GM23248 (cell line): ENCODE results near the gene MALL. TPM values are rescaled to one million over a fixed set of nuclear protein-coding genes. Genes with fewer than 3 reads are reported as not detected.
"Not testable (repeated sequence)": the region's sequence is repeated elsewhere in the genome, so short reads cannot be mapped to it uniquely, and the experiment has no call there.

Source experiments
- DNase-seq: peaks from one replicate; pipeline ENCODE4 v3.0.0-alpha.2; 2015
- H2AFZ ChIP-seq: fragments of 200-600 bp; sonication (generic); 2 replicates; pipeline ENCODE4 v1.6.1; 2016; ENCODE audit warnings: antibody characterized with exemption
- H3F3A ChIP-seq: fragments of 200-600 bp; sonication (generic); 2 replicates; pipeline ENCODE4 v1.6.1; 2016; ENCODE audit warnings: mild to moderate bottlenecking, antibody characterized with exemption, mixed run types; ENCODE audit not compliant: insufficient read depth
- H3K27ac ChIP-seq: fragments of 200-600 bp; sonication (generic); 2 replicates; pipeline ENCODE4 v1.5.1; 2016; ENCODE audit warnings: mild to moderate bottlenecking
- H3K27me3 ChIP-seq: fragments of 200-600 bp; sonication (generic); replicated peaks from 2 replicates; pipeline ENCODE4 v1.6.1; 2016; ENCODE audit warnings: mild to moderate bottlenecking; ENCODE audit not compliant: insufficient read depth
- H3K36me3 ChIP-seq: fragments of 200-600 bp; sonication (generic); 2 replicates; pipeline ENCODE4 v1.6.1; 2016; ENCODE audit warnings: low read depth, mild to moderate bottlenecking
- H3K4me1 ChIP-seq: fragments of 200-600 bp; sonication (generic); 2 replicates; pipeline ENCODE4 v1.6.1; 2016; ENCODE audit warnings: mild to moderate bottlenecking; ENCODE audit not compliant: insufficient read depth
- H3K4me2 ChIP-seq: fragments of 200-600 bp; sonication (generic); one replicate; pipeline ENCODE4 v1.6.1; 2016; ENCODE audit warnings: mild to moderate bottlenecking; ENCODE audit not compliant: unreplicated experiment
- H3K4me3 ChIP-seq: fragments of 200-600 bp; sonication (generic); 2 replicates; pipeline ENCODE4 v1.5.1; 2016; ENCODE audit warnings: mild to moderate bottlenecking
- H3K79me2 ChIP-seq: fragments of 200-600 bp; sonication (generic); 2 replicates; pipeline ENCODE4 v1.6.1; 2016; ENCODE audit warnings: mild to moderate bottlenecking; ENCODE audit not compliant: insufficient read depth
- H3K9ac ChIP-seq: fragments of 200-600 bp; sonication (generic); 2 replicates; pipeline ENCODE4 v1.6.1; 2016; ENCODE audit warnings: mild to moderate bottlenecking
- H3K9me2 ChIP-seq: fragments of 200-600 bp; sonication (generic); 2 replicates; pipeline ENCODE4 v1.6.1; 2016; ENCODE audit warnings: mixed run types, mild to moderate bottlenecking, moderate library complexity; ENCODE audit not compliant: insufficient read depth
- H3K9me3 ChIP-seq: fragments of 200-600 bp; sonication (generic); one replicate; pipeline ENCODE4 v1.6.1; 2017; ENCODE audit warnings: low read depth
- H4K20me1 ChIP-seq: fragments of 200-600 bp; sonication (generic); 2 replicates; pipeline ENCODE4 v1.6.0; 2016; ENCODE audit not compliant: insufficient read depth
- WGBS, 2 experiments: methylation state at CpG; one replicate each; pipeline ENCODE4 v1.1.6; 2015 to 2017; ENCODE audit warnings: low lambda C conversion rate in 2 of 2, low coverage in 1 of 2; ENCODE audit errors: missing lambda C conversion rate in 2 of 2; 5-methylcytosine and 5-hydroxymethylcytosine counted together
- in situ Hi-C: fragments of 300-500 bp; cut with MboI; formaldehyde crosslinking; loops from 2 replicates; pipeline ENCODE4 v1.15.0; 2020
- polyA plus RNA-seq: library from polyadenylated mRNA; unstranded; fragments of >200 nt; fragmentation: Nextera tagmentation; extraction: Ambion mirVana; gene quantifications from 2 replicates; pipeline ENCODE4 v1.2.1, GENCODE V29; 2016
- total RNA-seq: library from RNA; depleted of rRNA; stranded (reverse); fragments of >200 nt; shearing (Covaris generic); gene quantifications from 2 replicates; pipeline ENCODE4 v1.2.3, GENCODE V29; 2014

Gene MALL
- total and polyA plus RNA-seq, 2 experiments from 2014 or later, result 43.7 to 61.6 TPM

DNA sequence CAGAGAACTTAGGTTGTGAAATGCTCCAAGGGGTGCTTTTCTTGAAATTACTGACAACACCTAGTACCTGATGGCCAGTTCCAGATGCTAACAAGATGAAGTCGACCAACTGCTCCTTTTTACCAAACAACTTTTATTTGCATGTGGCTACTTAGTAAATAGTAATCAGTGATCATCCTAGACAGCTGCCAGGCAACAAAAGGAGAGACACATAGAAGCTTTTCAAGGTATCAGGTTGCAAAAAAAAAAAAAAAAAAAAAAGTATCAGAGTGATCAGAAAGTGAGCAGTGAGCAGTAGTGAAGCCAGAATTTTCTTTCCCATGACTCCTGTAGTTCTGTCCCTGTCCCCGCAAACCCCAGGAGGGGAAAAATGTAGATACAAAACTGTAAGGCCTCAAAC, 31.9 kb downstream of the MALL start:
- in situ Hi-C loops, result not testable (repeated sequence)

DNA sequence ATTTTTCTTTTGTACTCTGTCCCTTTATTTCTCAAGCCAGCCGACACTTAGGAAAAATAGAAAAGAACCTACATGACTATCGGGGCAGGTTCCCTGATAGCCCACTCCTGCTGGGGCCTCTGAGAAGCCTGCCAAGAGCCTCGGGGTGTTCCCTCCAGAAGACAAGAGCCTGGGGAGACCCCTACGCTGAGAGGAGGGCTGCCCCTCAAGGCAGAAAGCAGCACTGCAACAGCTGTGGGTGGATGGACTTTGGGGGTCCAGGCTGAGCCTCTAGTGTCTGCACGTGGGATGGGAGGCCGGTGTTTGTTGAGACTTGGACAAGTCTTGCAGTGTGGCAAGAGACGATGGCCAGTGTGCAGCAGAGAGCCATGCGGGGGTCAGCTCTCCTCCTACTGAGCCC, 32.5 kb downstream of the MALL start:
- H3K9me2 ChIP-seq, H3K36me3 ChIP-seq, H3K4me3 ChIP-seq, in situ Hi-C loops, H3K27ac ChIP-seq, H3K4me1 ChIP-seq, H3K9ac ChIP-seq, H3K79me2 ChIP-seq, H4K20me1 ChIP-seq, H3K9me3 ChIP-seq, DNase-seq, H3F3A ChIP-seq, H3K4me2 ChIP-seq, H2AFZ ChIP-seq, H3K27me3 ChIP-seq: not testable (repeated sequence)
- WGBS, 2 experiments, result no CpG with 5 or more reads among the region's 8 CpGs

More for the DNA sequence above, 31.9 kb downstream of the MALL start:
- not testable (repeated sequence) for H3K9me2 ChIP-seq, DNase-seq, H3F3A ChIP-seq, H3K4me3 ChIP-seq, H2AFZ ChIP-seq, H3K9me3 ChIP-seq, H3K79me2 ChIP-seq, H3K27me3 ChIP-seq, H3K9ac ChIP-seq, H3K4me1 ChIP-seq, H3K27ac ChIP-seq, H4K20me1 ChIP-seq, H3K4me2 ChIP-seq, H3K36me3 ChIP-seq
- no CpG with 5 or more reads among the region's 2 CpGs for WGBS, 2 experiments

DNA sequence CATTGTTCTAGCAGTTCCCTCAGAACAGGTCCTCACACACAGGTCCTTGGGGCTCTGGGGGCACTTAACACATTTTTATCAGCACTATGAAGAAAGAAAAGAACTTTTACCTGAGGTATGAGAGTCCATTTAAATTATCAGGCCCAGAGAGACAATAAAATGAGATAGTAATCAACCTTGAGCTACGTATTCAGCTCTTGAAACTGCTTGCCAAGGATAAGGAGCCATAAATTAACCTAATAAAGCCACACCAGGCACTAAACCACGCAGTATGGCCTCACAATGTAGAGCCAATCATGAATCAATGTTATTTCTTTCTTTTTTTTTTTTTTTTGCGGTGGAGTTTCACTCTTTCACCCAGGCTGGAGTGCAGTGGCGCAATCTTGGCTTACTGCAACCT, 37.5 kb downstream of the MALL start:
- in situ Hi-C loops, H3K9ac ChIP-seq: not testable (repeated sequence)
- 91 to 100% methylated on average over 1 of the region's 4 CpGs for WGBS, 2 experiments

DNA sequence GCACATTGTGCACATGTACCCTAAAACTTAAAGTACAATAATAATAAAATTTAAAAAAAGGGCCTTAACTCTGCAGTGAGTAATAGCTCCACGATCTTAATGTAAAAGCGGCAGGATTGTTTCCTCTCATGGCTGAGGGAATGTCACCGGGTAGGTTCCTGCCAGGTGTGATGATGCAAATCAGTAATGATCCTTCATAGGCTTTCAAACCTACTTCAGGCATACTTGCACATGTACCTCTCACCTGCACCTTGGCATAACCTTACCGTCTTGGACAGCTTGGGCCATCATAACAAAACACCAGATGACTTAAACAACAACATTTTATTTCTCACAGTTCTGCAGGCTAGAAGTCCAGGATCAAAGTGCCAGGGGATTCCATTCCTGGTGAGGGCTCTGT, 39.7 kb downstream of the MALL start:
- H3K9me3 ChIP-seq, H3K9ac ChIP-seq, H3K36me3 ChIP-seq, H3K4me2 ChIP-seq, H2AFZ ChIP-seq, H3K79me2 ChIP-seq, DNase-seq, H3K27ac ChIP-seq, H3K27me3 ChIP-seq, in situ Hi-C loops, H3K9me2 ChIP-seq, H4K20me1 ChIP-seq, H3F3A ChIP-seq, H3K4me1 ChIP-seq, H3K4me3 ChIP-seq: not testable (repeated sequence)
- 67 to 85% methylated on average over 2 of the region's 4 CpGs for WGBS, 2 experiments

More for the DNA sequence above, 37.5 kb downstream of the MALL start:
- DNase-seq, H3K27me3 ChIP-seq, H3K4me1 ChIP-seq, H3K27ac ChIP-seq, H2AFZ ChIP-seq, H3K4me2 ChIP-seq, H4K20me1 ChIP-seq, H3F3A ChIP-seq, H3K9me3 ChIP-seq, H3K9me2 ChIP-seq, H3K79me2 ChIP-seq, H3K4me3 ChIP-seq, H3K36me3 ChIP-seq: not testable (repeated sequence)

DNA sequence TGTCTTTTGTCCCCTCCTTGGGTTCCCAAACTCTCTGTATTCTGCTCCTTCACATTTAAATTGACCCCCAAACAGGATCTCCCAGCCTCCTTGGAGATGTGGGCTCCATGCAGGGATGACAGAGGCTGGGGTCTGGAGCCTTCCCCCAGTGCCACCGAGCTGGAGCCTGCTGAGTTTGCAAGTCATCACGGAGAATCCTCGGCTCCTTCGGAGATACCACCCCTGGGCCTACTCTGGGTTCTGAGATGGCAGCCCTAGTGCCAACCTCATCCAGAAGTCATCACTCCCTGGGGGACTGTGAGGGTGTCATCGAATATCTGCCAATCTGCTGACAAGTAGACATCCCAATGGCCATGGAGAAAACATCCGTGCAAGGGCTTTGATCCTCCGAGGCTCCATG, 45.8 kb downstream of the MALL start:
- H3K36me3 ChIP-seq, H3K9me3 ChIP-seq, H3K27ac ChIP-seq, H4K20me1 ChIP-seq, H3K9me2 ChIP-seq, H3K9ac ChIP-seq, in situ Hi-C loops, H3F3A ChIP-seq, H3K79me2 ChIP-seq, H3K27me3 ChIP-seq, H3K4me3 ChIP-seq, DNase-seq, H3K4me2 ChIP-seq, H3K4me1 ChIP-seq, H2AFZ ChIP-seq: not testable (repeated sequence)
- WGBS, 2 experiments, result 86 to 88% methylated on average over 4 of the region's 7 CpGs

DNA sequence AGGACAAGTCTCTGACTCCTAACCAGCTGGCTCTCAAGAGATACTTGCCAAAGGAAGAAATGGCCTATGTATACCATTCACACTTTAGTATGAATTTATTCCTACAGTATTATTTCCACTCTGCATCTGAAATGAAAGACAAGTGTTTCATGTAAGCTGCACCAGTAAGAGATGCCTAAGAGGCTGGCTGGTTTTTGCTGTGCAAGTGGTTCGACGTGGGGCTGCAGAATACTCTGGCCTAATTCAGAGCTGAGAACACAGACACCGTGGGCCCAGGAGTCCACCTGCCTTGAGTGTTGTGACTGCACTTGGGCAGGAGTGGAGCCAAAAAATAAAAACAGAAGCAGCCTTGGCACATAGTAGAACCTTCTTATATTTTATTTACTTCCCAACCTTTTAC, 47.5 kb downstream of the MALL start:
- H3K27me3 ChIP-seq, in situ Hi-C loops, H3K4me2 ChIP-seq, H3K27ac ChIP-seq, H3F3A ChIP-seq, DNase-seq, H3K4me1 ChIP-seq, H3K4me3 ChIP-seq, H3K9ac ChIP-seq, H3K9me2 ChIP-seq, H2AFZ ChIP-seq, H3K79me2 ChIP-seq, H3K36me3 ChIP-seq, H4K20me1 ChIP-seq, H3K9me3 ChIP-seq: not testable (repeated sequence)
- 71 to 75% methylated on average over 3 of the region's 3 CpGs for WGBS, 2 experiments

DNA sequence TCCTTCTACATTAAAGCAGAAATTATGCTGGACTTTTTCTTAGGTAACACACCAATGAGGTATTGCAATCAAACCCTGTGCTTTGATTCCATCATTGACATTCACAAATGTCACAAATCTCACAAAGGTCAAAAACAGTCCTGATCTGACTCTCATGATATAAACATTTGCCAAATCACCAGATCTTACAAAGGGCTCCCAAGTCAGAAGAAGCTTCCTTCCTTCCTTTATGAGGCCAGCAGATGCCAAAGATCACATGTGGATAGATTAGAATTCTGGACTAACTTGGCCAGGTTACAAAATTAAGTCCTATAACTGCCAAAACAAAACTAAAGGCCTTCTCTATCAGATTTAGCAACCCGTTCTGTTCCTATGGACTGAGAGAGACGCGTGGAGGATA, 53.3 kb downstream of the MALL start:
- H3F3A ChIP-seq, H3K27ac ChIP-seq, DNase-seq, H3K4me2 ChIP-seq, H3K79me2 ChIP-seq, H3K4me3 ChIP-seq, H3K9me2 ChIP-seq, in situ Hi-C loops, H2AFZ ChIP-seq, H3K9ac ChIP-seq, H3K36me3 ChIP-seq, H4K20me1 ChIP-seq, H3K4me1 ChIP-seq, H3K9me3 ChIP-seq, H3K27me3 ChIP-seq: not testable (repeated sequence)
- WGBS, 2 experiments, result no CpG with 5 or more reads among the region's 3 CpGs

DNA sequence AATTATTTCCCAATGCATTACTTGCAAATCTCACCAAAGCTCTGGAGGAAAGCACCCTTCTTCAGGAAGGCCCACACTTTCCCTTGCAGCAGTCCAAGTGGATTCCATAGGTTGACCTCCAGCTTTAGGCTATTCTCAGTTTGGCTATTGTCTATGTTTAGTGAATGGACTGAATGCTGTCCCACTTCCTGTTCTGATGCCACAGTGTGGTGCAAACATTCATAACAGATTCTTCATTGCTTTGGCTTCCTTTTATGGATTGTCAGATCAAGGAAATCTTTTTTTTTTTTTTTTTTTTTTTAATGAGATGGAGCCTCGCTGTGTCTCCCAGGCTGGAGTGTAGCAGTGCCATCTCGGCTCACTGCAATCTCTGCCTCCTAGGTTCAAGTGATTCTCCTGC, 55.1 kb downstream of the MALL start:
- H2AFZ ChIP-seq, H3K27ac ChIP-seq, H3K27me3 ChIP-seq, H3K4me3 ChIP-seq, H3K9me2 ChIP-seq, H3K79me2 ChIP-seq, DNase-seq, in situ Hi-C loops, H3K9ac ChIP-seq, H3K4me1 ChIP-seq, H3K9me3 ChIP-seq, H3F3A ChIP-seq, H4K20me1 ChIP-seq, H3K4me2 ChIP-seq, H3K36me3 ChIP-seq: not testable (repeated sequence)
- WGBS, 2 experiments, result no CpG with 5 or more reads among the region's 2 CpGs
